OCI-LY3 (cell line): ENCODE data around the gene LCOR.
"Not testable (repeated sequence)": the region's sequence is repeated elsewhere in the genome, so short reads cannot be mapped to it uniquely, and the experiment has no call there.

ENCODE experiments used
- H2AFZ ChIP-seq: fragments of 200-600, 300-600 bp; shearing (Covaris generic); 2 replicates; pipeline ENCODE4 v1.6.0; 2014; ENCODE audit warnings: antibody characterized with exemption, low read depth, low read length
- H3K27ac ChIP-seq: fragments of 200-600, 300-600 bp; sonication (generic); 2 replicates; pipeline ENCODE4 v1.5.1; 2014; ENCODE audit warnings: mild to moderate bottlenecking, low read length, moderate library complexity, mixed read lengths
- H3K27me3 ChIP-seq: fragments of 200-600, 300-600 bp; sonication (generic); 2 replicates; pipeline ENCODE4 v1.6.1; 2014; ENCODE audit warnings: low read depth, low read length, mixed read lengths
- H3K36me3 ChIP-seq: fragments of 200-600, 300-600 bp; sonication (generic); replicated peaks from 2 replicates; pipeline ENCODE3; 2014; ENCODE audit warnings: low read depth, low read length, mixed read lengths
- H3K4me1 ChIP-seq: fragments of 300-600, 200-600 bp; sonication (generic); 2 replicates; pipeline ENCODE4 v1.6.1; 2014; ENCODE audit warnings: low read length, mixed read lengths
- H3K4me2 ChIP-seq: fragments of 200-600, 300-600 bp; sonication (generic); 2 replicates; pipeline ENCODE4 v1.6.1; 2014; ENCODE audit warnings: low read length, mixed read lengths
- H3K4me3 ChIP-seq: fragments of 300-600, 200-600 bp; sonication (generic); 2 replicates; pipeline ENCODE4 v1.5.1; 2014; ENCODE audit warnings: antibody characterized with exemption, mild to moderate bottlenecking, low read length, moderate library complexity
- H3K79me2 ChIP-seq: fragments of 300-600, 200-600 bp; shearing (Covaris generic); 2 replicates; pipeline ENCODE4 v1.6.1; 2014; ENCODE audit warnings: mild to moderate bottlenecking, low read length, mixed read lengths
- H3K9ac ChIP-seq: fragments of 300-600, 200-600 bp; shearing (Covaris generic); 2 replicates; pipeline ENCODE4 v1.6.0; 2014; ENCODE audit warnings: mild to moderate bottlenecking, low read length, moderate library complexity
- H3K9me3 ChIP-seq: fragments of 200-600, 300-600 bp; shearing (Covaris generic); 2 replicates; pipeline ENCODE4 v1.6.1; 2014; ENCODE audit warnings: low read length, mixed read lengths; ENCODE audit not compliant: insufficient read depth
- H4K20me1 ChIP-seq: fragments of 200-600, 300-600 bp; sonication (generic); 2 replicates; pipeline ENCODE4 v1.6.1; 2016; ENCODE audit warnings: low read length, mixed read lengths; ENCODE audit not compliant: insufficient read depth
- EZH2phosphoT487 ChIP-seq: fragments of 200-600 bp; shearing (Covaris generic); IDR thresholded peaks from 2 replicates; pipeline ENCODE4 v1.6.1; 2018; ENCODE audit warnings: antibody characterized with exemption, mixed run types, low read depth
- TF ChIP-seq, protein P1 (sequence below): fragments of 200-600, 300-600 bp; sonication (generic); IDR thresholded peaks from 2 replicates; pipeline ENCODE4 v1.5.1; 2014; ENCODE audit warnings: antibody characterized with exemption, low read length, low read depth

The LCOR gene

DNA sequence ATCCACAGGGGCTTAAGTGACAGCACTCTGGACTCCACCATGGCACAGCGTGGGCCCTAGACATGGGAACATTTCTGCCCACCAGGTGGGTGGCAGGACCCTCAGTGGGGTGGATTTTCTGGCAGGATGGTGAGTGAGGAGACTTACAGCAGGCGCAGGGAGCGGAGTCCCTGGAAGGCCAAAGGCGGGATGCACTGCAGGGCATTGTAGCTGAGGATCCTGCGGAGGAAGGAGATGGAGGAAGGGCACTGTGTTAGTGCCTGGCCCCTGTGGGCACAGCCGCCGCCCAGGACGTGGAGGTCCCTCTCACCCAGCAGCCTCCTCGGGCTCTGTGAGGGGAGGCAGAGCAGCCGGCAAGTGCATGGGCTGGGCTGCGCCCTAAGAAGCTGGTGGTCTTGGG, 199.4 kb downstream of the LCOR start:
- no peaks in the 10 kb centered on the region for H3K36me3 ChIP-seq
- no peaks in the 10 kb centered on the region for H4K20me1 ChIP-seq
- TF ChIP-seq, protein P1, sequence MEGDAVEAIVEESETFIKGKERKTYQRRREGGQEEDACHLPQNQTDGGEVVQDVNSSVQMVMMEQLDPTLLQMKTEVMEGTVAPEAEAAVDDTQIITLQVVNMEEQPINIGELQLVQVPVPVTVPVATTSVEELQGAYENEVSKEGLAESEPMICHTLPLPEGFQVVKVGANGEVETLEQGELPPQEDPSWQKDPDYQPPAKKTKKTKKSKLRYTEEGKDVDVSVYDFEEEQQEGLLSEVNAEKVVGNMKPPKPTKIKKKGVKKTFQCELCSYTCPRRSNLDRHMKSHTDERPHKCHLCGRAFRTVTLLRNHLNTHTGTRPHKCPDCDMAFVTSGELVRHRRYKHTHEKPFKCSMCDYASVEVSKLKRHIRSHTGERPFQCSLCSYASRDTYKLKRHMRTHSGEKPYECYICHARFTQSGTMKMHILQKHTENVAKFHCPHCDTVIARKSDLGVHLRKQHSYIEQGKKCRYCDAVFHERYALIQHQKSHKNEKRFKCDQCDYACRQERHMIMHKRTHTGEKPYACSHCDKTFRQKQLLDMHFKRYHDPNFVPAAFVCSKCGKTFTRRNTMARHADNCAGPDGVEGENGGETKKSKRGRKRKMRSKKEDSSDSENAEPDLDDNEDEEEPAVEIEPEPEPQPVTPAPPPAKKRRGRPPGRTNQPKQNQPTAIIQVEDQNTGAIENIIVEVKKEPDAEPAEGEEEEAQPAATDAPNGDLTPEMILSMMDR, result no peak
- TF ChIP-seq EZH2phosphoT487, result no peak
- H3K4me1 ChIP-seq, result no peaks in the 10 kb centered on the region
- no peak overlapping the region for H3K4me3 ChIP-seq
- no peaks in the 10 kb centered on the region for H3K9me3 ChIP-seq
- H2AFZ ChIP-seq, result no peak overlapping the region
- no peak overlapping the region for H3K4me2 ChIP-seq
- H3K27me3 ChIP-seq, result peaks cover 8% of the 10 kb centered on the region; the same call in 1 of the 2 replicates
- no peak overlapping the region for H3K27ac ChIP-seq
- no peaks in the 10 kb centered on the region for H3K79me2 ChIP-seq
- no peak overlapping the region for H3K9ac ChIP-seq

DNA sequence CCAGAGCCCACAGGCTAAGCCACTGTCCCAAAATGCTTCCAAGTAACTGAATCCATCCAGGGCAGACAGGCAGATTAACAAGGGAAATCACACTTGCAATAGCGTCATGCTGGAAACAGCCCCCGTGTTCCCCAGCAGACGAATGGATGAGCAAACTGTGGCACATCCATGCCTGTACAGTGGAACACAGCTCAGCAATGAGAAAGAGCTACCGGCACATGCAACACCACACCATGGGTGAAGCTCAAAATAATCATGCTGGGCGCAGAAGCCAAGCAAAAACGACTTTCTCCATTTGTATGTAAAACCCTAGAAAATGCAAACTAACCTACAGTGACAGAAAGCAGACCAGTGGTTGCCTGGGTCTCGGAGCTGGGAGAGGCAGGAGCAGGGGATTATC, 200.5 kb downstream of the LCOR start:
- Histone ChIP-seq H3K4me2 (no peak overlapping the region), H3K36me3 (no peaks in the 10 kb centered on the region), H3K4me1 (peaks cover under 1% of the 10 kb centered on the region), H3K27ac (no peak overlapping the region), H4K20me1 (no peaks in the 10 kb centered on the region), H3K9ac (no peak overlapping the region), H2AFZ (no peak overlapping the region), H3K9me3 (no peaks in the 10 kb centered on the region), H3K4me3 (no peak overlapping the region), H3K79me2 (no peaks in the 10 kb centered on the region), H3K27me3 (peaks cover 8% of the 10 kb centered on the region; the same call in 1 of the 2 replicates)
- TF ChIP-seq, protein P1, result no peak
- TF ChIP-seq EZH2phosphoT487, result no peak

DNA sequence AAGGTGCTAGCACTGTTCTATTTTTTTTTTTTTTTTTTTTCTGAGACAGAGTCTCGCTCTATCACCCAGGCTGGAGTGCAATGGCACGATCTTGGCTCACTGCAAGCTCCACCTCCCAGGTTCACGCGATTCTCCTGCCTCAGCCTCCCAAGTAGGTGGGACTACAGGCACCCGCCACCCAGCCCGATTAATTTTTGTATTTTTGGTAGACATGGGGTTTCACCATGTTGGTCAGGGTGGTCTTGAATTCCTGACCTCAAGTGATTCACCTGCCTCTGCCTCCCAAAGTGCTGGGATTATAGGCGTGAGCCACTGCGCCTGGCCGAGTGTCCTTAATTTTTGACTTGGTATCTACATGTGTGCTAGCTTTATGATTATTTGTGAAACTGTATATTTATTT, 201.7 kb downstream of the LCOR start:
- H3K9ac ChIP-seq, H3K27ac ChIP-seq, H3K4me2 ChIP-seq, H3K79me2 ChIP-seq, H3K36me3 ChIP-seq, H3K9me3 ChIP-seq, H3K4me3 ChIP-seq, H2AFZ ChIP-seq, H3K27me3 ChIP-seq, H3K4me1 ChIP-seq, H4K20me1 ChIP-seq: not testable (repeated sequence)

DNA sequence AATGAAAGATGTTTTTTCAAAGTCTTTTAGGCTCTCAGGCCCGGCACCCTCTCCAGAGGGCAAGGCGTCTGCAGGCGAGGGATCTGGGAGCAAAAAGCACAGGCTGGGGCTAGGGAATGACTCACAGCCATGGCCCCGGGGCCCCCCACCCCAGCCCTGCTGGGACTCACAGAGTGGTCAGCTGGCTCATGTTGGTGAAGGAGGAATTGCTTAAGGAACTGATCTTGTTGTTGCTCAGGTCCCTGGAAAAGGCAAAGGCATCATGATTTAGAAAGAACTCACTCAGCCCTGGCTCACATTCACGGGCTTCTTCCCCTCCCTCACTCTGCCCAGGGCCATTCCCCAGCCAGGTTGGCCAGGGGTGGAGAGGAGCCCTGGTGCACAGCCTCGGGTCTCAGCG, 202.2 kb downstream of the LCOR start:
- H3K9me3 ChIP-seq, result no peaks in the 10 kb centered on the region
- H3K4me3 ChIP-seq, result no peak overlapping the region
- peaks cover 8% of the 10 kb centered on the region; the same call in 1 of the 2 replicates for H3K27me3 ChIP-seq
- TF ChIP-seq, protein P1, result no peak
- TF ChIP-seq EZH2phosphoT487, result no peak
- H3K79me2 ChIP-seq, result no peaks in the 10 kb centered on the region
- H3K4me1 ChIP-seq, result peaks cover 7% of the 10 kb centered on the region
- H2AFZ ChIP-seq, result no peak overlapping the region
- no peaks in the 10 kb centered on the region for H3K36me3 ChIP-seq
- H3K9ac ChIP-seq, result no peak overlapping the region
- no peak overlapping the region for H3K4me2 ChIP-seq
- no peak overlapping the region for H3K27ac ChIP-seq
- no peaks in the 10 kb centered on the region for H4K20me1 ChIP-seq
